K562 (cell line): ENCODE measurements around the gene CAPN14. TPM values are rescaled to one million over a fixed set of nuclear protein-coding genes. Genes with fewer than 3 reads are reported as not detected.

Experiments
- ATAC-seq: fragments of 200-7000 bp; cut with Tn5 transposase; 3 replicates; pipeline ENCODE4 v1.9.1; 2020; ENCODE audit warnings: moderate library complexity
- BruUV-seq: library from RNA; stranded (reverse); fragments of 400-500 nt; replicated peaks from 2 replicates; lab custom pipeline; 2021; lab: Mats Ljungman, UMichigan
- CTCF ChIA-PET: fragments of 300-600 bp; formaldehyde crosslinking; extraction: SDS; loops from one replicate; lab custom pipeline; 2021; ENCODE audit warnings: low intra/inter-chr PET ratio; lab: Yijun Ruan, JAX
- POLR2A ChIA-PET: fragments of 300-600, 350-650 bp; sonication (Branson Sonifier 250); formaldehyde crosslinking; extraction: SDS; loops from one replicate; lab custom pipeline; 2021; ENCODE audit warnings: antibody characterized with exemption, inconsistent platforms; lab: Yijun Ruan, JAX
- DNase-seq, 4 experiments: peaks; one replicate each; pipeline versions ENCODE4 v3.0.0 to v3.0.0-alpha.2; 2011 to 2018; ENCODE audit warnings: low spot score in 3 of 4, mixed read lengths in 3 of 4; ENCODE audit errors: extremely low read depth in 1 of 4
- FAIRE-seq: peaks from 2 replicates; lab custom pipeline; 2011; peaks lifted over from hg19 to GRCh38; lab: Jason Lieb, UNC
- H2AFZ ChIP-seq: 2 replicates; pipeline ENCODE4 v1.6.0; 2011; ENCODE audit warnings: low read depth, low read length, control low read depth, inconsistent platforms
- H3K27ac ChIP-seq: fragments of 200-600 bp; 3 replicates; pipeline ENCODE4 v1.8.0; 2011; ENCODE audit warnings: low read depth, mild to moderate bottlenecking, control low read depth, inconsistent platforms, low read length, moderate library complexity, mixed read lengths; ENCODE audit errors: extremely low read depth
- H3K27me3 ChIP-seq, 2 experiments: fragments of 300-600 bp in 1 of 2; 2 replicates in 1 of 2; 3 replicates in 1 of 2; pipeline versions ENCODE4 v1.6.0 to v1.8.0; 2011; ENCODE audit warnings: inconsistent platforms in 2 of 2, low read length in 2 of 2, mild to moderate bottlenecking in 1 of 2, mixed read lengths in 1 of 2, moderate library complexity in 1 of 2; ENCODE audit not compliant: control insufficient read depth in 2 of 2, insufficient read depth in 2 of 2
- H3K36me3 ChIP-seq: fragments of 300-600 bp; 3 replicates; pipeline ENCODE4 v1.8.0; 2011; ENCODE audit warnings: mild to moderate bottlenecking, low read length, inconsistent platforms; ENCODE audit not compliant: control insufficient read depth, insufficient read depth
- H3K4me1 ChIP-seq, 2 experiments: fragments of 200-600 bp in 1 of 2; replicated peaks in 1 of 2; 2 replicates in 1 of 2; 3 replicates in 1 of 2; pipeline versions ENCODE4 v1.5.1 to v1.8.0; 2011; ENCODE audit warnings: inconsistent platforms in 2 of 2, low read length in 2 of 2, mild to moderate bottlenecking in 1 of 2, mixed read lengths in 1 of 2, moderate library complexity in 1 of 2; ENCODE audit not compliant: control insufficient read depth in 2 of 2, insufficient read depth in 2 of 2
- H3K4me2 ChIP-seq: 2 replicates; pipeline ENCODE4 v1.6.1; 2011; ENCODE audit warnings: low read length, control low read depth, inconsistent platforms, mixed read lengths; ENCODE audit not compliant: insufficient read depth
- H3K4me3 ChIP-seq: fragments of 200-600 bp; sonication (generic), shearing (Covaris generic); 2 replicates; pipeline ENCODE4 v1.5.1; 2016; ENCODE audit warnings: control low read depth, inconsistent platforms
- H3K79me2 ChIP-seq: fragments of 200-600 bp; 3 replicates; pipeline ENCODE4 v1.8.0; 2011; ENCODE audit warnings: low read length, inconsistent platforms; ENCODE audit not compliant: control insufficient read depth, insufficient read depth
- H3K9ac ChIP-seq, 2 experiments: 2 replicates each; pipeline versions ENCODE4 v1.6.0 to v1.6.1; 2011; ENCODE audit warnings: low read depth in 2 of 2, low read length in 2 of 2, control low read depth in 1 of 2, inconsistent platforms in 1 of 2, mild to moderate bottlenecking in 1 of 2, mixed read lengths in 1 of 2; ENCODE audit not compliant: insufficient read depth in 1 of 2
- H3K9me1 ChIP-seq: one replicate; pipeline ENCODE4 v1.6.0; 2011; ENCODE audit warnings: inconsistent platforms, mild to moderate bottlenecking, low read length, moderate library complexity; ENCODE audit not compliant: control insufficient read depth, insufficient read depth
- H3K9me3 ChIP-seq: replicated peaks from 2 replicates; pipeline ENCODE4 v1.5.1; 2011; ENCODE audit warnings: low read depth, low read length, inconsistent platforms; ENCODE audit not compliant: control insufficient read depth, insufficient read depth
- H4K20me1 ChIP-seq: replicated peaks from 2 replicates; pipeline ENCODE4 v1.6.1; 2011; ENCODE audit warnings: low read length, inconsistent platforms, mixed read lengths; ENCODE audit not compliant: control insufficient read depth, insufficient read depth
- ARID4B ChIP-seq: sonication (generic); formaldehyde crosslinking; IDR thresholded peaks from 2 replicates; pipeline ENCODE4 v1.8.0; 2022; ENCODE audit warnings: mild to moderate bottlenecking, missing genetic modification reagents
- CTCF ChIP-seq, 3 experiments: IDR thresholded peaks in 2 of 3; conservative IDR thresholded peaks in 1 of 3; 2 replicates each; pipeline ENCODE4 v1.5.1; 2011 to 2012; ENCODE audit warnings: low read length in 3 of 3, mild to moderate bottlenecking in 3 of 3, control low read depth in 2 of 3, improper control_type of control experiment in 1 of 3, inconsistent platforms in 1 of 3, low read depth in 1 of 3, mixed read lengths in 1 of 3, moderate library complexity in 1 of 3; ENCODE audit not compliant: insufficient read depth in 2 of 3
- ESRRA ChIP-seq: fragments of 450-650 bp; IDR thresholded peaks from 2 replicates; pipeline ENCODE4 v1.6.1; 2014; ENCODE audit warnings: low read depth, mild to moderate bottlenecking, moderate library complexity, borderline replicate concordance
- HBP1 ChIP-seq: fragments of 450-650 bp; formaldehyde crosslinking; IDR thresholded peaks from 2 replicates; pipeline ENCODE4 v1.4.0; 2022; ENCODE audit warnings: missing genetic modification characterization
- MXD1 ChIP-seq: fragments of 250-450 bp; sonication (Bioruptor Pico); IDR thresholded peaks from 2 replicates; pipeline ENCODE4 v1.8.0; 2021; ENCODE audit warnings: borderline replicate concordance, mild to moderate bottlenecking, moderate library complexity; ENCODE audit not compliant: poor library complexity, severe bottlenecking
- WGBS: fragments of 100-300 bp; shearing (Covaris generic); methylation state at CpG from one replicate; pipeline ENCODE4 v1.1.6; 2016; ENCODE audit warnings: low coverage, mixed read lengths; ENCODE audit not compliant: insufficient coverage; ENCODE audit errors: missing lambda C conversion rate; 5-methylcytosine and 5-hydroxymethylcytosine counted together
- in situ Hi-C: fragments of 300-500 bp; cut with MboI; formaldehyde crosslinking; loops from 4 replicates; pipeline ENCODE4 v1.15.0; 2018; ENCODE audit warnings: inconsistent platforms, mixed read lengths
- intact Hi-C: fragments of 100-400 bp; cut with micrococcal nuclease; formaldehyde crosslinking; loops from 2 replicates; pipeline ENCODE4 v1.14.2; 2022
- polyA plus RNA-seq, 8 experiments: library from polyadenylated mRNA; depleted of rRNA in 4 of 8; stranded (reverse) in 5 of 8; unstranded in 3 of 8; fragments of >200 nt; fragmentation: Nextera tagmentation in 2 of 8; fragmentation: Illumina TruSeq in 1 of 8; extraction: Ambion mirVana in 2 of 8; extraction: Trizol in 1 of 8; gene quantifications; 2 replicates each; pipeline versions ENCODE4 v1.2.1 to v1.2.3, GENCODE V29; 2011 to 2014; ENCODE audit warnings: inconsistent platforms in 1 of 8, missing spikeins in 1 of 8
- total RNA-seq, 7 experiments: library from RNA; depleted of rRNA in 6 of 7; stranded (reverse); fragments of >200 nt in 6 of 7; fragmentation: Illumina TruSeq in 2 of 7; extraction: Trizol in 2 of 7; gene quantifications; 2 replicates each; pipeline versions ENCODE4 v1.2.1 to v1.2.3, GENCODE V29; 2011 to 2021; ENCODE audit warnings: low replicate concordance in 1 of 7
- TF ChIP-seq, protein P1 (sequence below): fragments of 450-650 bp; IDR thresholded peaks from 2 replicates; pipeline ENCODE4 v1.6.1; 2018; ENCODE audit warnings: mild to moderate bottlenecking, low read depth; ENCODE audit not compliant: partially characterized antibody

The CAPN14 gene
- total and polyA plus RNA-seq, 9 of the 15 experiments (the other 6 are each of a cell fraction or from before 2014, with no cell fraction given) = not detected

DNA sequence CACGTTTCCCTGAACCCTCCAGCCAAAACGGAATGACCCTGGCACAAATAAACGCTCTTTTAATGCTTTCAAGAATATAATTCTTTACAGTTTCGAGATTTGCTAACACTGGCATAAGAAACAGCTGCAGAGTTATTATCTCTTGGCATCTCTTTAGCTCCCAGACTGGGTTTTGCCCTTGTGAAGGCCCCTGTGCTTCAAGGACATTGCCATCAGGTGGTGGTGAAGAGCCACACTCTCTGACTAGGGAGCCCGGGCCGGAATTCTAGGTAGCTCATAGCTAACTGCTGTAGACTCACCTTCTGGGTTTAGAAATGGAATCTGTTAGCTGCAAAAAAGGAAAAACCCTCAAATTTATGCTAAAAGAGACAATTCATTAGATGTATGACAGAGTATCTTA is 65.8 kb downstream of the CAPN14 start:
- no peak for TF ChIP-seq MXD1 (CRISPR knock-in tag)
- TF ChIP-seq, protein P1, sequence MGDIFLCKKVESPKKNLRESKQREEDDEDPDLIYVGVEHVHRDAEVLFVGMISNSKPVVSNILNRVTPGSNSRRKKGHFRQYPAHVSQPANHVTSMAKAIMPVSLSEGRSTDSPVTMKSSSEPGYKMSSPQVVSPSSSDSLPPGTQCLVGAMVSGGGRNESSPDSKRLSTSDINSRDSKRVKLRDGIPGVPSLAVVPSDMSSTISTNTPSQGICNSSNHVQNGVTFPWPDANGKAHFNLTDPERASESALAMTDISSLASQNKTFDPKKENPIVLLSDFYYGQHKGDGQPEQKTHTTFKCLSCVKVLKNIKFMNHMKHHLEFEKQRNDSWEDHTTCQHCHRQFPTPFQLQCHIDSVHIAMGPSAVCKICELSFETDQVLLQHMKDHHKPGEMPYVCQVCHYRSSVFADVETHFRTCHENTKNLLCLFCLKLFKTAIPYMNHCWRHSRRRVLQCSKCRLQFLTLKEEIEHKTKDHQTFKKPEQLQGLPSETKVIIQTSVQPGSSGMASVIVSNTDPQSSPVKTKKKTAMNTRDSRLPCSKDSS = no peak
- no peak for TF ChIP-seq ESRRA
- TF ChIP-seq ARID4B (CRISPR knock-in tag) = no peak
- TF ChIP-seq HBP1 = no peak
- TF ChIP-seq CTCF (IDR thresholded peaks at IDR 0.05 in 2 of 3, conservative IDR thresholded peaks at IDR 0.05 in 1 of 3; ENCODE audit: insufficient read depth in 2 of 3, low read depth in 1 of 3, low read length in 3 of 3) = 0 out of 6 replicates have a peak, but pooled peaks of 1 of the 3 experiments have one; percentile 6
- POLR2A ChIA-PET = no interaction called here
- 0% methylated on average over 6 of the region's 6 CpGs for WGBS
- Histone ChIP-seq H3K9ac (no peak overlapping the region), H4K20me1 (no peaks in the 10 kb centered on the region), H3K79me2 (no peaks in the 10 kb centered on the region), H3K36me3 (no peaks in the 10 kb centered on the region), H3K27ac (no peak overlapping the region), H3K4me3 (no peak overlapping the region), H3K9me3 (no peaks in the 10 kb centered on the region), H3K9me1 (no peaks in the 10 kb centered on the region), H3K4me2 (no peak overlapping the region), H3K27me3 (peaks cover 0 to 8% of the 10 kb centered on the region in 2 experiments; a peak in 2 of 5 replicates), H2AFZ (no peak overlapping the region), H3K4me1 (no peaks in the 10 kb centered on the region)
- ATAC-seq (no peak), DNase-seq (peak in 1 of 4 experiments; percentile 2), FAIRE-seq (no peak)
- CTCF ChIA-PET = no interaction called here
- in situ Hi-C loops (loop anchor here (25.0 kb wide), 1 partner anchor 989 kb away; no protein-coding TSS in a partner anchor), intact Hi-C loops (no loop called here)
- BruUV-seq = no TSS peak
